Prostate gland (tissue), 2 donors: Measurements from ENCODE around the gene SLC25A21.

ENCODE experiments used
- POLR2A ChIP-seq: fragments of 450-650 bp; IDR thresholded peaks from one replicate; pipeline ENCODE4 v1.6.1; 2016; ENCODE audit warnings: antibody characterized with exemption, mild to moderate bottlenecking
- POLR2AphosphoS5 ChIP-seq: sonication (generic); formaldehyde crosslinking; IDR thresholded peaks from one replicate; pipeline ENCODE4 v1.6.1; 2017; ENCODE audit warnings: antibody characterized with exemption
- TF ChIP-seq, protein P1 (sequence below), 4 experiments: fragments of 200-600 bp in 2 of 4; fragments of 450-650 bp in 2 of 4; sonication (generic) in 2 of 4; IDR thresholded peaks; 1 replicate in 3 of 4; 2 replicates in 1 of 4; pipeline ENCODE4 v1.5.1; 2016 to 2019; ENCODE audit warnings: antibody characterized with exemption in 4 of 4, mild to moderate bottlenecking in 2 of 4, moderate library complexity in 2 of 4

DNA sequence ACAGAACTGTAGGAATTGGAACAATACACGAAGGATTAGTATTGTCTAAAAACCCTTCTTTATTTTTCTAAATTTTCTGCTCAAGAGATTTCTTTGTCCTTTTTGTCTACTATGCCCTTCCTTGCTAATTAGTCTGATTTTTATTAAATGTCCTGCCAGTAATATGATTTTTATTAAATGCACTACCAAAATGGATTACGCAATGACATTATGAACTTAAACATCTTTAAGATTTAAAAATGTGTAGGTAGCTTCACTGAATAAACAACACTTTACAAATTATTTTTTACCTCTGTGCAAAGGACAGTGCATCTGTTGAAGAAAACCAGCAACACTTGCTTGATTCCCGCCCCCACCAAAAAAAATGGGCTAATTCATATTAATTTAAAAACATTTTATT, 519.0 kb downstream of the SLC25A21 start:
- TF ChIP-seq POLR2A (no peak), POLR2AphosphoS5 (no peak)
- TF ChIP-seq, protein P1, sequence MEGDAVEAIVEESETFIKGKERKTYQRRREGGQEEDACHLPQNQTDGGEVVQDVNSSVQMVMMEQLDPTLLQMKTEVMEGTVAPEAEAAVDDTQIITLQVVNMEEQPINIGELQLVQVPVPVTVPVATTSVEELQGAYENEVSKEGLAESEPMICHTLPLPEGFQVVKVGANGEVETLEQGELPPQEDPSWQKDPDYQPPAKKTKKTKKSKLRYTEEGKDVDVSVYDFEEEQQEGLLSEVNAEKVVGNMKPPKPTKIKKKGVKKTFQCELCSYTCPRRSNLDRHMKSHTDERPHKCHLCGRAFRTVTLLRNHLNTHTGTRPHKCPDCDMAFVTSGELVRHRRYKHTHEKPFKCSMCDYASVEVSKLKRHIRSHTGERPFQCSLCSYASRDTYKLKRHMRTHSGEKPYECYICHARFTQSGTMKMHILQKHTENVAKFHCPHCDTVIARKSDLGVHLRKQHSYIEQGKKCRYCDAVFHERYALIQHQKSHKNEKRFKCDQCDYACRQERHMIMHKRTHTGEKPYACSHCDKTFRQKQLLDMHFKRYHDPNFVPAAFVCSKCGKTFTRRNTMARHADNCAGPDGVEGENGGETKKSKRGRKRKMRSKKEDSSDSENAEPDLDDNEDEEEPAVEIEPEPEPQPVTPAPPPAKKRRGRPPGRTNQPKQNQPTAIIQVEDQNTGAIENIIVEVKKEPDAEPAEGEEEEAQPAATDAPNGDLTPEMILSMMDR (IDR thresholded peaks at IDR 0.05) = no peak
